ENCODE measurements around the gene FLT3.
"Not testable (repeated sequence)": the region's sequence is repeated elsewhere in the genome, so short reads cannot be mapped to it uniquely, and the experiment has no call there.

Gene FLT3

GRCh38 chr13:28043224-28043623 lies 57.2 kb downstream of the FLT3 start:
- no peak for DNase-seq

GRCh38 chr13:28041501-28041900 lies 58.9 kb downstream of the FLT3 start:
- DNase-seq = no peak

GRCh38 chr13:28041031-28041461 lies 59.3 kb downstream of the FLT3 start:
- no peak for DNase-seq

GRCh38 chr13:28037399-28037798 lies 63.0 kb downstream of the FLT3 start:
- no peak for DNase-seq

- no peak for DNase-seq
Observed at GRCh38 chr13:28035146-28035782, 65.1 kb downstream of the FLT3 start.

GRCh38 chr13:28033894-28034655 lies 66.3 kb downstream of the FLT3 start:
- no peak for DNase-seq

- not testable (repeated sequence) for DNase-seq
Observed at GRCh38 chr13:28032438-28032837, 67.9 kb downstream of the FLT3 start.

- no peak for DNase-seq
Observed at GRCh38 chr13:28031896-28032288, 68.5 kb downstream of the FLT3 start.

- DNase-seq = no peak
Observed at GRCh38 chr13:28031220-28031895, 69.0 kb downstream of the FLT3 start.

GRCh38 chr13:28027607-28028364 lies 72.6 kb downstream of the FLT3 start:
- no peak for DNase-seq

- DNase-seq = no peak
Observed at GRCh38 chr13:28027071-28027470, 73.3 kb downstream of the FLT3 start.

GRCh38 chr13:28026508-28026907 lies 73.9 kb downstream of the FLT3 start:
- DNase-seq = no peak

GRCh38 chr13:28022848-28023518 lies 77.4 kb downstream of the FLT3 start:
- DNase-seq = no peak

GRCh38 chr13:28014301-28014700 lies 86.1 kb downstream of the FLT3 start:
- no peak for DNase-seq

- DNase-seq = no peak
Observed at GRCh38 chr13:28013482-28013881, 86.9 kb downstream of the FLT3 start.

- no peak for DNase-seq
Observed at GRCh38 chr13:28012896-28013295, 87.5 kb downstream of the FLT3 start.

- DNase-seq = no peak
Observed at GRCh38 chr13:28012383-28012782, 88.0 kb downstream of the FLT3 start.

- DNase-seq = no peak
Observed at GRCh38 chr13:28010046-28010445, 90.3 kb downstream of the FLT3 start.

- DNase-seq = not testable (repeated sequence)
Observed at GRCh38 chr13:28005016-28005415, 95.4 kb downstream of the FLT3 start.

- no peak for DNase-seq
Observed at GRCh38 chr13:28002886-28003698, 97.3 kb downstream of the FLT3 start.

- DNase-seq = no peak
Observed at GRCh38 chr13:28001837-28002473, 98.4 kb downstream of the FLT3 start.

Data from GOT3 (cell line).